Brain microvascular endothelial cell (primary cell): ENCODE data around the gene SIK1.
"Not testable (repeated sequence)": the region's sequence is repeated elsewhere in the genome, so short reads cannot be mapped to it uniquely, and the experiment has no call there.

ENCODE experiments used
- DNase-seq: peaks from one replicate; pipeline ENCODE4 v3.0.0-alpha.2; 2020
- H3K27ac ChIP-seq: fragments of 250-450 bp; sonication (Bioruptor Pico); 2 replicates; pipeline ENCODE4 v1.5.1; 2020; ENCODE audit warnings: mild to moderate bottlenecking, moderate library complexity
- H3K27me3 ChIP-seq: fragments of 250-450 bp; sonication (Bioruptor Pico); replicated peaks from 2 replicates; pipeline ENCODE4 v1.5.1; 2020; ENCODE audit warnings: mild to moderate bottlenecking
- H3K36me3 ChIP-seq: fragments of 250-450 bp; sonication (Bioruptor Pico); replicated peaks from 2 replicates; pipeline ENCODE4 v1.5.1; 2020; ENCODE audit warnings: mild to moderate bottlenecking
- H3K4me3 ChIP-seq: 2 replicates; pipeline ENCODE4 v1.5.1; 2011; ENCODE audit warnings: low read depth, mild to moderate bottlenecking, control low read depth, low read length, moderate library complexity
- in situ Hi-C: cut with HindIII; loops from 2 replicates; pipeline ENCODE4 v1.10.0; 2017; ENCODE audit warnings: low sequenced_read_pairs, low pct_ligation_motif_present
- TF ChIP-seq, protein P1 (sequence below): IDR thresholded peaks from 2 replicates; pipeline ENCODE4 v1.5.1; 2011; ENCODE audit warnings: low read depth, mild to moderate bottlenecking, moderate library complexity, low read length, control low read depth, inconsistent platforms; ENCODE audit errors: missing control alignments

The SIK1 gene

GRCh38 chr21:43396788-43397438 lies 30.0 kb downstream of the SIK1 start:
- in situ Hi-C loops, DNase-seq, H3K36me3 ChIP-seq, H3K27me3 ChIP-seq, H3K4me3 ChIP-seq, H3K27ac ChIP-seq: not testable (repeated sequence)

- H3K27ac ChIP-seq, in situ Hi-C loops, DNase-seq, H3K36me3 ChIP-seq, H3K4me3 ChIP-seq, H3K27me3 ChIP-seq: not testable (repeated sequence)
Observed at GRCh38 chr21:43383351-43383750, 43.6 kb downstream of the SIK1 start.

DNA sequence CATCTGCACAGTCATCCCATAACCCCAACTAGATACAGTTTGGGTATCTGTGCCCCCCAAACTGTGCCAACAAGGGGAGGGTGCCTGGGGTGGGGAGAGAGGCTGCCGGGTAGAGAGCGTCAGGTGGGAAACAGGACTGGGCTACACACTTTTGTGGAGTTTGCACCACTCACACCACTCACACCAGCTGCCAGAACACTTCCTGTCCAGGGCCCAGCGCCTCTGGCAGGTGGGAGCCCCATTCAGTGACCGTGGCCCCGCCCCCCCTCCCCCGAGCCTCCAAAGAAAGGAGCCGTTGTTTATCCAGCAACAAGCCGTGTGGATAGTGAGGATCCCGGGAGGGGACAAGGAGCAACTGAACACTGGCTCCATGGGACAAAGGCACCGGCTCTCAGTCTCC lies 44.0 kb downstream of the SIK1 start:
- H3K27me3 ChIP-seq, in situ Hi-C loops, H3K36me3 ChIP-seq, H3K4me3 ChIP-seq, H3K27ac ChIP-seq, DNase-seq: not testable (repeated sequence)

DNA sequence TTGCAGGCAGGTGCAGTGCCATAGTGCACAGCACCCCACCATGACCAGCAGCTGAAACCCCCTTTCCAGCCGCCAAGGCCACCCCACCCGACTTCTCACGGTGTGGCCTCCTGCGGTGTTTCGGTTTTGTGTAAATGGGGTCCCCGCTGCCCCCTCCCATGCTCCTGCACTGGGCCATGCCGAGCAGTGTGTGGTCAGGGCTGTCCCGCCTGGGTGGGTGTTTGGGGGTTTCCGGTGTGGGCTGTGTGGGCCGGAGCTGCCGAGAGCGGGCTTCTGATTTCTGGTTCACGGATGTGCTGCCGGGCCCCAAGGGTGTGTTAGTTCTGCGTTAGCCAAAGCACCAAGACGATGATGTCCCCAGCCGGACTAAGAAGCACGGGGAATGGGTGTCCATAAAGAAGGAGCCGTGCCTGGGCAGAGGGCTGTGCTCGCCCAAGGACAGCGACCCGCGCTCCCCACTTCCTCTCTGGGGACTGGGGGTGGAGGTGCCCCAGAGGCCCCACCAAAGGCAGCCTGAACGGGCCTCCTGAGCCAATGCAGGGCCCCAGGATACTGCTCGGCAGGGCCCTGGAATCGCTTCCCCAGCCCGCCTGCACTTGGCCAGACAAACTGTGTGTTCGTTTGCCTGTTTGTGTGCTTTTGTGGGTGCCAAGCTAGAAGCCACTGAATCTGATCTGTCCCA lies 45.9 kb downstream of the SIK1 start:
- H3K27me3 ChIP-seq, H3K4me3 ChIP-seq, H3K36me3 ChIP-seq, H3K27ac ChIP-seq, DNase-seq, in situ Hi-C loops: not testable (repeated sequence)

DNA sequence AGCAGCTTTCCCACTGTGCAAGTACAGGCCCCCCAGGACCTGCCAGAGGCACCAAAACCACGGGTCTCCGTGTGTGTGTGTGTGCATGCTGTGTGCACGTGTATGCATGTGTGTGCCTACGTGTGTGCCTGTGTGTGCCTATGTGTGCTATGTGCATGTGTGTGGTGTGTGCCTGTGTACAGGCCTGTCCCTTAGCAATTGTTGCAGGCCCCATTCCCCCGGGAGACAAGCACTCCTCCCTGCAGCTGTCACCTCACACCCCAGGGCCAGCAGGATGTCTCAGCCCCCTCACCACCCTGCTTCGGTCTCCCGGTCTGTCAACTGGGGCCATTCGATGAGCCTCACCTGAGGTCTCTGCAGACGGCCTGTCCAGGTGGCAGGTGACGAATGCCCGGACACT lies 46.6 kb downstream of the SIK1 start:
- H3K36me3 ChIP-seq, in situ Hi-C loops, DNase-seq: not testable (repeated sequence)

DNA sequence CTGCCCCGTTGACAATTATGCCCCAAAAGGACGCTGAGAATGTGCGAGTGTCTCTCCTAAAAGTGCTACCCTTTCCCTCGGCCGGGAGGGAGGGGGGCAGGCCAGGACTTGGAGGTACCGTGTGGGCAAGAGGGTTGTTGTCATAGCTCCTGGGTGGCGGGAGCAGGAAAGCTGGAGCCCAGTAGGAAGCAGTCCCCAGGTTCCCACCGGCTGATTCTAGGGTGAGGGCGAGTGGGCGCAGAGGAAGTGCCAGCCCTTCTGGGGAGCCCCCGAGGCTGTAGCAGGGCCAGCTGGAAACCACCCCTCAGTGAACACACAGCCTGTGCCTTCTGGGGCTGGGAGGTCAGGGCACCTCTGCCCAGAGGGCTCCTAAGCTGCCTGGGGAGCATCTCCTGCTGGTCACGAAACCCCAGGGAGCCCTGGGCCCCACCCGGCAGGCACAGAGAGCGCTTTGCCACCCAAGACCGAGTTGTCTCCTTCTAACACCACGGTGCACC lies 47.3 kb downstream of the SIK1 start:
- H3K27ac ChIP-seq, H3K4me3 ChIP-seq, H3K27me3 ChIP-seq, H3K36me3 ChIP-seq, DNase-seq, in situ Hi-C loops: not testable (repeated sequence)

More for the DNA sequence above, 46.6 kb downstream of the SIK1 start:
- H3K27me3 ChIP-seq, H3K4me3 ChIP-seq, H3K27ac ChIP-seq: not testable (repeated sequence)

DNA sequence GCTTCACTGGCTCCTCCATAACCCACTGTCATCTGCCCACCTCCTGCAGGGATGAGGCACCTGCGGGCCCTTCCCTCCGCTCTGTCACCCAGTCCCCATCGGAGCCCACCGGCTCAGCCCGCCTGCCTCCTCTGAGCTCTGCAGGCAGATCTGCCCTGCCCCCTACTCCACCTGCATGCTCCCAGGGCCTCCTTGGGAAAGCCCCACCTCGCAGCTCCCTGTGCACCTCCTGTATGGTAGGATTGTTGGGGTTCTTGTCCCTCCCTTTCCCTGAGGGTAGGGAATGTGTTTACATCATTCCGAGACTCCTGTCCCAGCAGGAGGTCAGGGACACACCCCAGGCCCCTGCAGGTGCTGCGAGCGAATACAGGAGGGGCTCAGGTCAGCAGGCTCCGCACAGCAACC lies 50.5 kb downstream of the SIK1 start:
- no peak for DNase-seq
- H3K27ac ChIP-seq, result no peak overlapping the region
- no peaks in the 10 kb centered on the region for H3K27me3 ChIP-seq
- in situ Hi-C loops, result no loop called here
- H3K36me3 ChIP-seq, result no peaks in the 10 kb centered on the region
- no peak overlapping the region for H3K4me3 ChIP-seq
- TF ChIP-seq, protein P1, sequence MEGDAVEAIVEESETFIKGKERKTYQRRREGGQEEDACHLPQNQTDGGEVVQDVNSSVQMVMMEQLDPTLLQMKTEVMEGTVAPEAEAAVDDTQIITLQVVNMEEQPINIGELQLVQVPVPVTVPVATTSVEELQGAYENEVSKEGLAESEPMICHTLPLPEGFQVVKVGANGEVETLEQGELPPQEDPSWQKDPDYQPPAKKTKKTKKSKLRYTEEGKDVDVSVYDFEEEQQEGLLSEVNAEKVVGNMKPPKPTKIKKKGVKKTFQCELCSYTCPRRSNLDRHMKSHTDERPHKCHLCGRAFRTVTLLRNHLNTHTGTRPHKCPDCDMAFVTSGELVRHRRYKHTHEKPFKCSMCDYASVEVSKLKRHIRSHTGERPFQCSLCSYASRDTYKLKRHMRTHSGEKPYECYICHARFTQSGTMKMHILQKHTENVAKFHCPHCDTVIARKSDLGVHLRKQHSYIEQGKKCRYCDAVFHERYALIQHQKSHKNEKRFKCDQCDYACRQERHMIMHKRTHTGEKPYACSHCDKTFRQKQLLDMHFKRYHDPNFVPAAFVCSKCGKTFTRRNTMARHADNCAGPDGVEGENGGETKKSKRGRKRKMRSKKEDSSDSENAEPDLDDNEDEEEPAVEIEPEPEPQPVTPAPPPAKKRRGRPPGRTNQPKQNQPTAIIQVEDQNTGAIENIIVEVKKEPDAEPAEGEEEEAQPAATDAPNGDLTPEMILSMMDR, result no peak

- DNase-seq, result no peak
- TF ChIP-seq, protein P1, result no peak
- no peaks in the 10 kb centered on the region for H3K36me3 ChIP-seq
- no peaks in the 10 kb centered on the region for H3K27me3 ChIP-seq
- in situ Hi-C loops, result no loop called here
- H3K4me3 ChIP-seq, result no peak overlapping the region
- no peak overlapping the region for H3K27ac ChIP-seq
Observed at GRCh38 chr21:43375837-43376477, 51.0 kb downstream of the SIK1 start.
